ENCODE measurements around the gene RIPOR2.

RIPOR2 gene

DNA sequence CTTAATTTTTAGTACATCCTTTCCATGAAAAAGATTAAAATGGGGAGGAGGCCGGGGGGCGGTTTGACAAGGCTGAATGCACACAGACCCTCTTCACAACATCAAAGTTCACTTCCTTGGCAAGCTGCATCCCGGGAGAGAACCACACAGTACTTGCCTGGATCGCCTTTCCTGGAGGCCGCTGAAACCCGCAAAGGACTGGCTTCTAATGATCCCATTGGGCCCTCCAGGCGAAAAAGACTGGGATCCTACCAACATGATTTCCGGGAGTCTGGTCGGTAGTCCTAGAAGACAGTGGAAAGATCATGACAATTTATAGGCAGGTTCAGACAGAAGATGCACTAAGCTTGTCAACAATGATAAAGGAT is 60.2 kb downstream of the RIPOR2 start:
- no peak for DNase-seq (ENCODE audit: low spot score)

DNA sequence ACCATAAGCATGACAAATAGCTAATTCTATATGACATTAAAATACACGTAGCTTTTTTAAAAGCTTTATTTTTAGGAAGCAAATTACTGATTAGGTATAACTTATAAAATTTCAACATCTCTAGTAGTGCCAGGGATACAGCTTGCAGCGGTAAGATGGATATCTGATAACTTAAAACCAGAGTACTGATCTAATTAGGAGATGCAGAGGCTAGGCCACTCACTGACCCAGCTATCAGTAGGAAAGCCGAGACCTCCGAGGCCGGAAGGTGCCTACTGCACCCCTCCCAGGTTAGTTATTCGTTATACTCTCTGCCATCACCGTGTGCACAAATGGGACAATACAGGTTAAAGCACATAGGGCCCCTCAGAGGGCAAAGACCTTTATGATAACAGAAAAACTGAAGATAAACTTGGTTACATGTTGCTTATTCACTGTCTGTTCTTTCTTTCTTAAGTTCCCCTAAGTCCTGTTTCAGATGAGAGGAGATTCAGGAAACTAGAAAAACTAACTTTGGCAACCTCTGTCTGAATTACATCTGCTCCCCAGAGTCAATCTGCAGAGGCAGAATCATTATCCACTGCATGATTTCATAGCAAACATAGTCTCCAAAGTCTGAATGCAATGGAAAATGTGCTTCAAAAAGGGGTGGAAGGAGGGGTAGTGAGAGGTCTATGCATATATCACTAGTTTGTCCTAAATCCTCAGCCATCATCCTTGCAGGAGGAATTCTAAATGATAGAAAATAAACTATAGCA is 60.8 kb downstream of the RIPOR2 start:
- no peak for DNase-seq (ENCODE audit: low spot score)

DNA sequence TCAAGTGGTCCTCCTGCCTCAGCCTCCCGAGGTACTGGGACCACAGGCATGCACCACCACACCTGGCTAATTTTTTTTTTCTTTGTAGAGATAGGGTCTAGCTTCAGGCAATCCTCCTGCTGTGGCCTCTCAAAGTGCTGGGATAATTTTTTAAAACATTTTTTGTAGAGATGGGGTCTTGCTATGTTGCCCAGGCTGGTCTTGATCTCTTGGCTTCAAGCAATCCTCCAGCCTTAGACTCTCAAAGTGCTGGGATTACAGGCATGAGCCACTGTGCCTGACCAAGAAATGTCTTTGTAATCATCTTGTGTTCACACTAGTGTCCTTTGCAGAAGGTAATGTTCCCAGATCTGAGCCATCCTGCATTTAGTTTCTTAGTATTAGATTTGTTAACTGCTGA is 61.6 kb downstream of the RIPOR2 start:
- DNase-seq (ENCODE audit: low spot score) = no peak

DNA sequence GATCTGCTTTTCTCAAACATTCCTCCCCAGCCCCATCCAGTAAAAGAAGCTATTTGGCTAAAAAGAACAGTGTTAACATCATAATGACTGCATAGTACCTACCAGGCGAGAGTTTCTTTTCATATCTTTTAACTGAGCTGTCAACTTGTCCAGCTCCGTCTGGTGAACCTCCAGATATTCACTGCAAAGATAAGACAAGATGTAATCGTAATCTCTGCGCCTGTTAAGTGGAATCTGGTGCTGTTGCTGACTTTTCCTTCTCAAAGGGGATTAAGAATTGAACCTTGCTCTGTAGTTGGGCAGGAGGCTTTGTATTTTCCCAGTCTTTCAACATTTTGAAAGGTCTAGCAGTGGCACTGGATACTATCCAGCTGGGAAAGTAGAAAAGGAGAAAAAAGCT is 63.0 kb downstream of the RIPOR2 start:
- no peak for DNase-seq (ENCODE audit: low spot score)

DNA sequence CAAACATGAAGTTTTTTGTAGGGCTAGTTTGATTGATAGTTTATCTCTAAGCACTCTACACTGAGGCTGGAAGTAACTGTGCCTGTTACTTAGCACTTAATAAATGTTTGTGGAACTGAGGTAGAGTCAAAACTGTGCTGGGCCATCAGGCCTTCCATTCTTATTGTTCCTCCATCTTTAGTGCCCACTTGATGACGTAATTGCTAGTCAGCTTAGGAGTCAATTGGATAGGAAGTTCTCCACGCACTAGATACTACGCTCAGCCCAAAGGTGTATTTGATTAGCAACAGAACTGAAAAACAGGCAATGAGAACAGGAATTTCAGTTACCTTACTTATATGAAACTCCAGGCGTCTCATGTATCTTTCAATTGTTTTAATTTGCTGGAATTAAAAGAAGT is 67.0 kb downstream of the RIPOR2 start:
- no peak for DNase-seq (ENCODE audit: low spot score)

DNA sequence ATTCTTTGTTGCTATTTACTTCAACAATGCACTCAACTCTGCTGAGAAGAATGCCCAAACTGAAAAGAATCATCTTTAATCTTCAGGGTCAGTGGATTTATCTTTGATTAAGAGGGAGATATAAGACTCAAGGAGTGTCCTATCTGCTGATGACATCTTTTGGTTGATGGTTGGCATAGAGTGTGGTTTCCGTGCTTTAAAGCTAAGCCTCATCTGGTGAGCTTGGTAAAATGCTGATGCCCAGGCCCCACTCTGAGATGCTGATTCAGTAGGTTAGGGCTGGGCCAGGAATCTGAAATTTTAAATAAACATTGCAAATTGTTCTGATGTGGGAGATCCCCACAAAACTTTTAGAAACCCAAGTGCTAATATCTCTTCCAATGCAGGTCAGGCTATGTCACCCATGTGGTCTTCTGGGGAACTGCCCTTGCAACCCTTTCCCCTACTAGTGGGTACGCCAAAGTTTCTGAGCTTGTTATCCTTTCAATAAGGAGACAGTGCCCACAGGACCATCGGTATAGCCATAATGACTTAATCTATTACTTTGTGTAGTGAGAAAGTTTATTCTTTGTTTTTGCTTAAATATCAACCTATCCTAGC is 68.6 kb downstream of the RIPOR2 start:
- DNase-seq (ENCODE audit: low spot score) = no peak

DNA sequence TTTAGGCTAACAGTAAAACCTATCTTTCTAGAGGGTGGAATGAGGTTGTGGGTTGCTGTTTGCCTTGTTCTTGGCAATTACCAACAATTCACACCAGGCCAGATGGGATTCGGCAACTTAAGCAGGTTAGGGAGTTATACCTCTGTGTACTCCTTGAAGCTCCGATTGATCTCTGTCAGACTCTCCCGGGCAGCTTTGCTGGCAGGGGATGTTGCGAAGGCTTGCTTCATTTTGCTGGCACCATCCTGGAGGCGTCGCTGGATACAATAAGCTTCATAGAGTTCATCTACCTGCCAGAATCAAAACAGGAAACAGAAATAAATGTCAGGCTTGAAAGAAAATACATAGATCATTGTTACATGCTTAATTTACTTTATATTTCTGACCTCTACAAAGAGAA is 70.6 kb downstream of the RIPOR2 start:
- DNase-seq (ENCODE audit: low spot score) = no peak

DNA sequence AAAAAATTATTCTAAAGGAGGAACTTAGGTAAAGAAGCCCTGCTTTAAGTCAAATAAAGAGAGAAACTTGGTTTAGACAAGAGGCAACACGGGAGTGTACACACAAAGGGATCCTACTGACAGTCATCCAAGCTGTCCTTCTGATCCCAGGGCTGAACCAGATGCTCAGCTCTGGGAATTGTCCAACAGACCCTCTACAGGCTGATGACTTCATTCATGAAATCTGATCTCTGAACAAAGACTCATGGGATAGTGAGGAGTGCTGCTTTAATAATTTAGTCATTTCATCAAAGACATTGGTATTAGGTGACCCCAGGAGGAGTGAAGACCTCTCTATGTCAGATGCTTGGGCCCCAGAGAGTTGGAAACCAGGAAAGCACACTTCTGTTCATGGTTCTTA is 71.4 kb downstream of the RIPOR2 start:
- no peak for DNase-seq (ENCODE audit: low spot score)

DNA sequence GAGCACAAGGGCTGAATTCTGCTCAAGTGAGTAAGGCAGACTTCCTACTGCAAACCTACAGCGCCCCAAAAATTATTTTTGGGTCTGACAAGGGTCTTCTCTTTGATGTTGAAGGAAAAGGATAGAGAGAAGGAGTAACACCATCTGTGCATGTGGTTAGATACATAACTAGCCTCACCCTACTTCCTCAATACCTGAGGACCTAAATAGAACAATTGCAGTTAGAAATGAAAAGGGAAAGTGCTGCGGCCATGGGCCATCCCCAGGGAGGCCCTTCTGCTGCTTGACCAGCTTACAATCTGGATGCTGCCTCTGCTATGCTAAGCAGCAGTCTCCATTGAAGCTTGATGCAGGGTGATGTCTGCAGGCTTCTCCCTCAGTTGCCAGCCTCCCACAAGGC is 73.8 kb downstream of the RIPOR2 start:
- DNase-seq (ENCODE audit: low spot score) = no peak

DNA sequence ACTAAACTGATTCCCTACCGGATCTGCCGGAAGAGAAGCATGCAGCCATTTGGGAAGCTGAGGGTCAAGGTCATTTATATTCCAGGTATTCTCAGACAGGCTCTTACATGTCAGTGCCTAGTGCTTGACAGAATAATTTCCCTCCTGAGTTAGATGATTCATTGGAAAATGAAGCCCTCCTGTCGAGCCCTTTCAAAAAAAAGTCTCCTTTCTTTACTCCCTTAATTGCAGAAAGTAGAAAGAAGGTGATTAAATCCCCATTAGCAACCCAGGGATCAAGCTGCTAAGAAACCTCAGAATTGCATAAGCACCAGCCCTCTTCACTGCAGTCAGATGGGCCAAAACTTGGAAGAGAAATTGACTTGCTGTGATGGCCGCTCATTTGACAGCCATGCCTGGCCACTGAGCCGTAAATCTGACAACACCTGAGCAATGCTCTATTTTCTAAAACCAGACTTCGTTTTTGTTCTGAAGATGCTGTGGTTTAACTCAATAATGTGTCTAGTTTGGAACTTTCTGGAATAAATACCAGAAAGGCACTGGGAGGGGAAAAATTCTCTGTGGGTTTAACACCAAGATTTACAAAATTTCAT is 76.1 kb downstream of the RIPOR2 start:
- no peak for DNase-seq (ENCODE audit: low spot score)

DNA sequence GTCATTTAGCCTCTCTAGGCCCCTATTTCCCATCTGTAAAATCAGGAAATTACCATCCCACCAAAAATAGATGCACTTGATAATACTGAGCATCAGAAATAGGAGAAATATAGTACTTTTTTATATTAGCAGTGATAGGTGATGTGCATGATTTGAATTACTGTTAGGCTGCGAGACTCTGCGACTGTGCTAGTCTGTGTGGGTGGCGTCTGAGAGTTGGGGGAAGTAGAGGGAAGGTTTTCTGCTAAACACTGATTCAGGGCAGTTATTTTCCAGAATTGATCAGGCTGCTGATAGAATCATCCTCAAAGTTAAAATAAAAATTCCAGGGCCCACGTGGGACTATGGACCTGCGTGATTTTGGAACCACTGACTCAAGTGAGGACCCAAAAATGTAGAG is 76.6 kb downstream of the RIPOR2 start:
- DNase-seq (ENCODE audit: low spot score) = no peak

DNA sequence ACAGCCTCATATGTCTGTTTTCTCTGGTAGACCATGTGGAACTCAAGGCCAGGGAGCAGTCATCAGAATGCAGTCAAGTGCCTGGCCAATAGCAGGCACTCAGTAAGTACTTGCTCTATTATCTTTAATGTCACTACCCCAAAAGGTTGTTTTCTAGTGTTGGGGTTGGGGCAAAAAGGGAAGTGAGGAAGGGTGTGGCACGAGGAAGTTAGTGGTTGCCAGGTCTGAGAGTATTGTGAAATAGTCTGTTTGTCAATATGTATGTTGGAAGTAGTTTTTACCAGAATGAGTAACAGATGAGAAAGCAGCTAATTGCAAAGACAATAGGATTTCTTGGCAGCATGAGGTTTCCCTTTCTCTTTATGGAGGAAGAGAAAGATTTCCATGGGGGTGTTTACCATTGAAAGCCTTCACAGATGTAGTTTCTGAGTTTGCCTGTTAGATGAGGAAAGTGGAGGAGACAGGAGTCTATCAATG is 77.5 kb downstream of the RIPOR2 start:
- DNase-seq (ENCODE audit: low spot score) = no peak

DNA sequence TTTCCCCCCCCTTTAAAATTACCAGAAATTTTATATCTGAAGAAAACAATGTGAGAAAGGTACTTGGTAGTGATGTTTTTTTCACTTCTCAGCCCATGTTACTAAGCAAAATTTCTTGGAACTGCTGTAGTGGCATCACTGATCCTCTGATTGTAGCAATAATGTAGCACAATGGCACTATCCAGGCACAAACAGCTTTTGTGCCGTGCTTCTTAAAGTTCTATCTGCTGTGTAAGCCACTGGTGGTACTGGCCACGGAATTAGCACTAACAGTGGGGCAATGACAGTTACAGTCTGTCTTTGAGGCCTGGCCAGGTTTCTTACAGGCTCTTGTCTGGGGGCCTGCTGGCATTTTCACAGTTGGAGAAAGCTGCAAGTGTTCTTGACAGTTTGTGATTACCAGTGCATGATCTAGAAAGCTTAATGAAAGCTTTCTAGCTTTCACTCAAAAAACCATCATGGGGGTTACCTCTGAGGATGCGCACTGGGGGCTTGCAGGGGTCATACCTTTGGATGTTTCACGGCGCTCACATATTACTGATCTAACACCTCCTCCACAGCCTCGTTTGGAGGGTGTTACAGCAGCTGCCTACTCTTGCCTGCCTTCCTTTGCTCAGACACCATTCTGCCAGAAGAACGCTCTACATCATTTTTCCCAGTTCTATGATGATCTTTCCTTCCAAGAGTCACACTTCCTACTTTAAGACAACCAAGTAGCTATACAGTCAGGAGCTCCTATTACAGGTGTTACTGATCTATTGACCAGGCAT is 78.7 kb downstream of the RIPOR2 start:
- no peak for DNase-seq (ENCODE audit: low spot score)

DNA sequence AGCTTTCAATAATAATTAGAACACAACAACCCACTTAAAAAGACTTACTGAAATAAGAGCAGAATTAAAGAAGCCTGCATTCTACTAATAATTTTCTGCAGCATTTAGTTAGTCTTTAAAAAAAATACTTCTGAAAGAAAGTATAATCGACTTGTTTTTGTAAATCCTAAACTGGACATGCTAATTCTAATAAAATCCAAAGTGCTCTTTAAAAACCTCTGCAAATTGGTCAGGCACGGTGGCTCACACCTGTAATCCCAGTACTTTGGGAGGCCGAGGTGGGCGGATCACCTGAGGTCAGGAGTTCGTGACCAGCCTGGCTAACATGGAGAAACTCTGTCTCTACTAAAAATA is 79.5 kb downstream of the RIPOR2 start:
- DNase-seq (ENCODE audit: low spot score) = no peak

DNA sequence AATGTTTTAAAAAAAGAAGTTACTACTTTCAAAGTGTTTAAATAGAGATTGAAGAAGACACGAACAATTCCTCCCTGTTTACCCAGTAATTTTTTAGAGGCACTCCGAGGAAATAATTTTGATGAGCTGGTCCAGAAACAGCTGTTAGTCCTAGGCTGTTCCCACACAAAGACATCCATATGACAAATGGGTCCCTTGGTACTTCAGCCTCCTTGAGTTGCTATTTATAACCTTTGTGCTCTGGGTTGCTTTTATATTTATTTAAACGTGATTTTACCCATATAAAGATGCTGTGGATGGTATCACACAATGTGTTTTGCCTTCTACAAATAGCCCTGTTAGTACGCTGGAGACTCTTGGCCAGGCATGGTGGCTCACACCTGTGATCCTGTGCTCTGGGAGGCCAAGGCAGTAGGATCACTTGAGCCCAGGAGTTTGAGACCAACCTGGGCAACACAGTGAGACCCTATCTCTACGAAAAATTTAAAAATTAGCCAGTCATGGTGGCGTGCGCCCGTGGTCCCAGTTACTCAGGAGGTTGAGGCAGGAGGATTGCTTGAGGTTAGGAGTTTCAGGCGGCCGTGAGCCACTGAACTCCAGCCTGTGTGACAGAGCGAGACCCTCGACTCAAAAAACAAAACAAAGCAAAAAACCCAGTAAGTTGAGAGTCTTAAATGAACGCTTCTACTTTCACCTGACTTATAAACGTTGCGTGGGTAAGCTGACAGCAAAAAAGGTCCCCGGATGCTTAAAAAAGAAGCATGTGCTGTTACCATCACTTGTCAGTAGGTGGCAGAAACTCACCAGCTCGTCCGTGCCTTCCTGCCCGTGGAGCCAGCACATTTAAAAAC is 80.1 kb downstream of the RIPOR2 start:
- DNase-seq (ENCODE audit: low spot score) = peak; percentile 83

DNA sequence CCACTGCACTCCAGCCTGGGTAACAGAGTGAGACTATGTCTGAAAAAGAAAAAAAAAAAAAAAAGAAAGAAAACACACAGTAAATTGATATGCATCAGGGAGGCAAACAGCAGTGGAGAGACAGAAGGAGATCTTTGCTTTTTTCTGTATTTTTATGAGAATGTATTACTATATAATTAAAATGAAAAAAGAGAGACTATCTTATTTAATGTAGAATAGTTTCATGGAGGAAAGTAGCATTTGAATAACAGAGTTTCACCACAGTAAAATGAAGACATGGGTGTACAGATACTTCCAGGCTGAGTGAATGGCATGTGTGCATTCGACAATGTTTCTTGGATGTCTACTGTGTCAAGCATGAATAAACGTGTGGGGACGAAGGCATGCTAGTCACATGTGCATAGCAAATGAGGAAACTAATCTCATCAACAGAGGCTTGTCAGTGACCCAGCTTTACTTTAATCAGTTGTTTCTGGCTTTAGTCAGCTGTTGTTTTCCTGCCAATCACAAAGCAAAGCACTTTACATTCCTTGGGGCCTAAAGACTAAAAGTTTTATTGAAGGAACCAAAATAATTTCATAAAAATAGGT is 81.6 kb downstream of the RIPOR2 start:
- no peak for DNase-seq (ENCODE audit: low spot score)

DNA sequence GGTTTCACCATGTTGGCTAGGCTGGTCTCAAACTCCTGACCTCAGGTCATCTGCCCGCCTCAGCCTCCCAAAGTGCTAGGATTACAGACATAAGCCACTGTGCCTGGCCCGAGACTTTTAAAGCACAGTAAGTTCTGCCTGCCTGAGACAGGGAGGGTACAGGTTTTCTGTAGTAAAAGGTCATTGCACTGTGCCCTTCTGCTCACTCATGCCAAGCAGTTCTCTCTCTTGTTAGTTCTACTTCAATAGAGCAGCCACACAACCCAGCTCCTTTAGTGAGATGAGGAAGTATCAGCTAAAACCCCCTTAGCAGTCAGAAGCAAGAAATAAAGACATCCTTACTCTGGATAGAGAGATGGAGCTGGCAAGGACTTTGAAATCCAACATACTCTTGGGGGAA is 84.7 kb downstream of the RIPOR2 start:
- no peak for DNase-seq (ENCODE audit: low spot score)

DNA sequence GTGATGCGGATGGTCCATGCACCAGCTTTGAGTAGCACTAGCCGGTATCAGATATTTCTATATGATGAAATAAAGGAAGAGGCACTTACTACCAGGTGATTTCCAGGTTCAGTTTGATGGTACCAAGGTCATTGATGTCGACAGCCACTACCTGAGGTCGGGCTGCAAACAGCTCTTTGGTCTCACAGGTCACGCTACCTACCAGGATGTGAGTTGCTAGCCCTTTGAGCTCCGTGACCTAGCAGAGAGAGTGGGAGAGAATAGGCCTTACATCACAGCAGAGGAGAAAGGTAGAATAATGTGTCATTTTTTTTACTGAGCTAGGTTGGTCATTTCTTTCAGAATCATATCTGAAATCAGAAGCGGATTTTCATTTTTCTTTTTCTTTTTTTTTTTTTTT is 86.0 kb downstream of the RIPOR2 start:
- DNase-seq (ENCODE audit: low spot score) = no peak

DNA sequence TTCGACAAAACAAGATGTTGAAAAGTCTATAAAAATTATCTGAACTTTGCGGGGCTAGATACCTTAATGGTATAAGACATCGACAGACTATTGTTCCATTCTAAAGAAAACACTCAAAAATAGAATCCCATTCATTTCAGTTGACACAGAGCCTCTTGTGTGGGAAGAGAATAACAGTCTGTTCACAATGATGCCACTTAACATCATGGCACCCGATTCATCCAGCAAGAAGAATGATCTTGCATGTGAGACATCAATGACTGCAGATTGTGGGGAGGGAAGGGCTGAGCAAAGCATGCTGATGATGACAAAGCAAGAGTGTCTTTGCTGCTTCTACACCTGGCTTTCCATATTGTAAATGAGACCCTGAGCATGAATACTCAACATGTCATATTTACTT is 87.3 kb downstream of the RIPOR2 start:
- no peak for DNase-seq (ENCODE audit: low spot score)

DNA sequence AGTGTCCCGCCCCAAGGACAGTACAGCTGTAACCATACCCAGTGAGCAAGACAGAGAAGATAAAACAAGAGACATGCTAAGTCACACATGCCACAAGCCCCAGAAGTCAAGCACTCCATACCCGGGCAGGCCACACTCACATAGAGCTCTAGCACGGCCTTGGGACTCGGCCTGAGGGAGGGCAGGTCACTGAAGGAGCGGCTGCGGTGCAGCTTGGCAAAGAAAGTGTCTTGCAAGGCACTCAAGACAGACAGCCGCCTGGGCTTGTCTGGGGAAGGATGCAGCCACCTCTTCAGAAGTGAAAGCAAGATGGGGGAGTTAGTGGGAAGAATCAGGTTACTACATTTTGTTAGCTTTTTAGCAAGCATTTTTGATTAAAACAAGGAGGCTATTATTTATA is 88.4 kb downstream of the RIPOR2 start:
- DNase-seq (ENCODE audit: low spot score) = no peak

DNA sequence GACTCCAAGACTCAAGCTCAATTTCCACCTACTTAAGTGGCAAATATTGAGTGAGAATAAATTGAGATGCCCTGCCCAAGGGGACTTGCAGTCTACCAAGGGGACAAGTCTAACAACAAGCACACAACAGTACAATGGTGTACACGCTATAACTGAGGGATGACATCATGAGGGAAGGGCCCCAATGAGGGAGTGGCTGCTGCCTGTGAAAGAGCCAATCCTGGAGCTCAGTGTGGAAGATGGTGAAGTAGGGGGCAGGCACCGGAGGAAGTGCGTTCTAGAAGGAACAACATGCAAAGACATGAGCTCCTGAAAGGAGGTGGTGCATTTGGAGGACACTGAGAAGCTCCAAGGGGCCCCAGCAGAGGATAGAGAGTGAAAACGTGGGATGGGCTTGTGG is 90.2 kb downstream of the RIPOR2 start:
- no peak for DNase-seq (ENCODE audit: low spot score)

DNA sequence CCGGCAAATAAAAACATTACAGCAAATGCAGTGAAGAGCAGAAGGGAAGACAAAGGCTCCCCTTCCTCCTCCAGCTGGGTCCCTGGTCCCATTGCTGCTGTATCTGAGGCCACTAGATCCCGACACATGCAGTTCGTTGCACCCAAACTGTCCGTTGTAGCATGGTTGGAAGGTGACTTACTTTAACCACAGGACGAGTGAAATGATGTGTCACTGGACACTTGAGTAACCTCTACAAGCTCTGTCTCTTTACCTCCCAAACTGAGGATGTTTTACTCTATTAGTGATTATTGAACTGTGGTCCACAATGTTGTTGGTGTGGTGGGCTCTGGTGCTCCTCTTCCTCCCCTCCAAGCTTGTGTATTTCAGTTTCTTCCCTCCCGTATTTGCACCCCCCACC is 90.9 kb downstream of the RIPOR2 start:
- DNase-seq (ENCODE audit: low spot score) = no peak

Data from iPS-NIHi11 (cell line).